H1 (cell line): ENCODE data around the gene CLCN3. TPM values are rescaled to one million over a fixed set of nuclear protein-coding genes. Genes with fewer than 3 reads are reported as not detected.

ENCODE experiments used
- CTCF ChIA-PET: fragments of 300-600 bp; sonication (Branson Sonifier 250); formaldehyde crosslinking; loops from one replicate; lab custom pipeline; 2021; ENCODE audit not compliant: partially characterized antibody; lab: Charles Lee
- POLR2A ChIA-PET: fragments of 300-600 bp; sonication (Branson Sonifier 250); formaldehyde crosslinking; loops from one replicate; lab custom pipeline; 2021; ENCODE audit warnings: inconsistent platforms; ENCODE audit not compliant: partially characterized antibody; lab: Charles Lee
- DNase-seq, 2 experiments: peaks; one replicate each; pipeline versions ENCODE4 v3.0.0 to v3.0.0-alpha.2; 2010 to 2022; ENCODE audit warnings: low spot score in 2 of 2, low read depth in 1 of 2, mixed read lengths in 1 of 2
- FAIRE-seq: peaks from 2 replicates; lab custom pipeline; 2011; peaks lifted over from hg19 to GRCh38; lab: Jason Lieb, UNC
- H2AFZ ChIP-seq: 2 replicates; pipeline ENCODE4 v1.8.1; 2012; ENCODE audit warnings: low read length, inconsistent platforms
- H2AK5ac ChIP-seq: 2 replicates; pipeline ENCODE4 v1.6.1; 2013; ENCODE audit warnings: low read depth, low read length
- H2BK120ac ChIP-seq: replicated peaks from 2 replicates; pipeline ENCODE3; 2013; ENCODE audit warnings: low read depth, low read length, inconsistent platforms
- H2BK12ac ChIP-seq: 2 replicates; pipeline ENCODE4 v1.6.1; 2013; ENCODE audit warnings: low read depth, low read length
- H2BK15ac ChIP-seq: 2 replicates; pipeline ENCODE4 v1.6.1; 2013; ENCODE audit warnings: low read length
- H2BK20ac ChIP-seq: 2 replicates; pipeline ENCODE4 v1.6.1; 2013; ENCODE audit warnings: low read length
- H2BK5ac ChIP-seq: 2 replicates; pipeline ENCODE4 v1.6.1; 2013; ENCODE audit warnings: low read depth, low read length
- H3K14ac ChIP-seq: 2 replicates; pipeline ENCODE4 v1.6.1; 2013; ENCODE audit warnings: inconsistent platforms; ENCODE audit not compliant: insufficient read length
- H3K18ac ChIP-seq: 2 replicates; pipeline ENCODE4 v1.6.1; 2013; ENCODE audit warnings: low read length; ENCODE audit errors: extremely low read depth
- H3K23ac ChIP-seq: 2 replicates; pipeline ENCODE4 v1.6.1; 2013; ENCODE audit warnings: inconsistent platforms; ENCODE audit not compliant: insufficient read length
- H3K23me2 ChIP-seq: 2 replicates; pipeline ENCODE4 v1.6.1; 2013; ENCODE audit warnings: low read depth, low read length
- H3K27ac ChIP-seq: 2 replicates; pipeline ENCODE4 v1.6.1; 2011; ENCODE audit warnings: low read depth, low read length, inconsistent platforms
- H3K27me3 ChIP-seq, 4 experiments: replicated peaks in 1 of 4; 1 replicate in 1 of 4; 2 replicates in 3 of 4; pipeline versions ENCODE4 v1.6.1 to v1.8.1; 2011 to 2013; ENCODE audit warnings: low read length in 3 of 4, mild to moderate bottlenecking in 3 of 4, inconsistent platforms in 2 of 4, mixed read lengths in 2 of 4, moderate library complexity in 1 of 4; ENCODE audit not compliant: control insufficient read depth in 3 of 4, insufficient read depth in 3 of 4; ENCODE audit errors: extremely low read depth in 1 of 4
- H3K36me3 ChIP-seq, 4 experiments: 2 replicates each; pipeline versions ENCODE4 v1.6.1 to v1.8.1; 2011 to 2013; ENCODE audit warnings: mild to moderate bottlenecking in 4 of 4, low read length in 3 of 4, moderate library complexity in 2 of 4, control low read depth in 1 of 4, inconsistent platforms in 1 of 4; ENCODE audit not compliant: insufficient read depth in 4 of 4, control insufficient read depth in 2 of 4
- H3K4ac ChIP-seq: replicated peaks from 2 replicates; pipeline ENCODE3; 2013; ENCODE audit warnings: low read length, low read depth, mixed read lengths, inconsistent platforms; ENCODE audit not compliant: insufficient read length
- H3K4me1 ChIP-seq, 4 experiments: replicated peaks in 1 of 4; 1 replicate in 1 of 4; 2 replicates in 3 of 4; pipeline versions ENCODE4 v1.6.1 to v1.8.1; 2011 to 2013; ENCODE audit warnings: low read length in 3 of 4, inconsistent platforms in 2 of 4, mixed read lengths in 1 of 4; ENCODE audit not compliant: insufficient read depth in 4 of 4, control insufficient read depth in 3 of 4
- H3K4me2 ChIP-seq, 2 experiments: 2 replicates each; pipeline versions ENCODE4 v1.6.1 to v1.8.1; 2011 to 2013; ENCODE audit warnings: low read depth in 2 of 2, low read length in 2 of 2, control low read depth in 1 of 2, inconsistent platforms in 1 of 2, mild to moderate bottlenecking in 1 of 2; ENCODE audit not compliant: insufficient read depth in 1 of 2
- H3K4me3 ChIP-seq, 4 experiments: fragments of 200-600, 300-600 bp in 1 of 4; sonication (generic), shearing (Covaris generic), sonication (Bioruptor Twin) in 1 of 4; 2 replicates each; pipeline versions ENCODE4 v1.5.1 to v1.8.1; 2011 to 2016; ENCODE audit warnings: low read length in 4 of 4, low read depth in 3 of 4, control low read depth in 2 of 4, inconsistent platforms in 2 of 4, mild to moderate bottlenecking in 2 of 4, mixed read lengths in 1 of 4, moderate library complexity in 1 of 4; ENCODE audit not compliant: insufficient read depth in 2 of 4; ENCODE audit errors: extremely low read depth in 1 of 4
- H3K56ac ChIP-seq: replicated peaks from 2 replicates; pipeline ENCODE3; 2013; ENCODE audit warnings: low read depth, mild to moderate bottlenecking, mixed read lengths, low read length, inconsistent platforms; ENCODE audit not compliant: insufficient read length
- H3K79me1 ChIP-seq: 2 replicates; pipeline ENCODE4 v1.6.1; 2013; ENCODE audit warnings: low read depth, low read length, control low read depth
- H3K79me2 ChIP-seq, 2 experiments: 2 replicates each; pipeline versions ENCODE4 v1.6.1 to v1.8.1; 2012 to 2013; ENCODE audit warnings: low read length in 2 of 2, mild to moderate bottlenecking in 2 of 2, inconsistent platforms in 1 of 2; ENCODE audit not compliant: insufficient read depth in 2 of 2, control insufficient read depth in 1 of 2
- H3K9ac ChIP-seq, 4 experiments: replicated peaks in 1 of 4; 1 replicate in 1 of 4; 2 replicates in 3 of 4; pipeline versions ENCODE4 v1.6.1 to v1.8.1; 2011 to 2013; ENCODE audit warnings: low read depth in 3 of 4, low read length in 3 of 4, control low read depth in 2 of 4, mild to moderate bottlenecking in 2 of 4, moderate library complexity in 2 of 4, inconsistent platforms in 1 of 4; ENCODE audit errors: extremely low read depth in 1 of 4
- H3K9me3 ChIP-seq, 2 experiments: 2 replicates each; pipeline versions ENCODE4 v1.6.1 to v1.8.1; 2012 to 2013; ENCODE audit warnings: mild to moderate bottlenecking in 2 of 2, moderate library complexity in 2 of 2, control low read depth in 1 of 2, inconsistent platforms in 1 of 2, low read depth in 1 of 2, low read length in 1 of 2, mixed read lengths in 1 of 2; ENCODE audit not compliant: insufficient read depth in 2 of 2
- H4K20me1 ChIP-seq, 2 experiments: replicated peaks in 1 of 2; 2 replicates each; pipeline versions ENCODE3 to v1.8.1; 2011 to 2013; ENCODE audit warnings: inconsistent platforms in 2 of 2, low read length in 2 of 2, mild to moderate bottlenecking in 1 of 2; ENCODE audit not compliant: insufficient read depth in 2 of 2, control insufficient read depth in 1 of 2
- H4K5ac ChIP-seq: 2 replicates; pipeline ENCODE4 v1.6.1; 2013; ENCODE audit warnings: low read length, low read depth, mixed read lengths, inconsistent platforms; ENCODE audit not compliant: insufficient read length
- H4K8ac ChIP-seq: 2 replicates; pipeline ENCODE4 v1.8.0; 2013; ENCODE audit warnings: mild to moderate bottlenecking, moderate library complexity, low read length, inconsistent platforms; ENCODE audit not compliant: insufficient read depth; ENCODE audit errors: extremely low read depth
- H4K91ac ChIP-seq: replicated peaks from 2 replicates; pipeline ENCODE3; 2013; ENCODE audit warnings: low read length, mixed read lengths, inconsistent platforms; ENCODE audit not compliant: insufficient read length
- GTF2F1 ChIP-seq: IDR thresholded peaks from 2 replicates; pipeline ENCODE4 v1.6.1; 2012; ENCODE audit warnings: low read depth, low read length, improper control_type of control experiment, borderline replicate concordance
- KDM1A ChIP-seq: fragments of 200-600, 300-600 bp; sonication (generic); IDR thresholded peaks from 2 replicates; pipeline ENCODE4 v1.7.1; 2016; ENCODE audit warnings: mild to moderate bottlenecking, low read length, borderline replicate concordance
- POU5F1 ChIP-seq: IDR thresholded peaks from 2 replicates; pipeline ENCODE4 v1.6.1; 2011; ENCODE audit warnings: low read depth, mild to moderate bottlenecking, low read length, moderate library complexity
- WGBS, 2 experiments: shearing (Covaris generic) in 1 of 2; methylation state at CpG; one replicate each; pipeline versions ENCODE4 v1.1.6 to v1.1.7; 2013 to 2015; ENCODE audit warnings: low lambda C conversion rate in 2 of 2, mixed read lengths in 2 of 2, inconsistent platforms in 1 of 2, low coverage in 1 of 2, missing lambda C conversion rate in 1 of 2; ENCODE audit not compliant: insufficient replicate concordance in 2 of 2, insufficient coverage in 1 of 2, insufficient read length in 1 of 2; ENCODE audit errors: extremely low coverage in 1 of 2, missing lambda C conversion rate in 1 of 2; 5-methylcytosine and 5-hydroxymethylcytosine counted together
- polyA plus RNA-seq, 7 experiments: library from polyadenylated mRNA; depleted of rRNA in 3 of 7; stranded (reverse) in 5 of 7; unstranded in 2 of 7; fragments of >200 nt in 5 of 7; fragments of 200-250 nt in 2 of 7; gene quantifications; 1 replicate in 5 of 7; 2 replicates in 1 of 7; 4 replicates in 1 of 7; pipeline versions ENCODE4 v1.2.1 to v1.2.3, GENCODE V29; 2011 to 2013; ENCODE audit warnings: missing spikeins in 2 of 7, mixed read lengths in 2 of 7
- total RNA-seq: library from RNA; stranded (reverse); fragmentation: NEBNext Ultra II Directional; extraction: Animal tissue kit (Norgen Biotek cat#: 25700); gene quantifications from 2 replicates; pipeline ENCODE4 v1.2.1, GENCODE V29; 2021

The CLCN3 gene
- total and polyA plus RNA-seq, 2 of the 8 experiments (the other 6 are each of a cell fraction or from before 2014, with no cell fraction given), result 8.8 to 32.8 TPM

DNA sequence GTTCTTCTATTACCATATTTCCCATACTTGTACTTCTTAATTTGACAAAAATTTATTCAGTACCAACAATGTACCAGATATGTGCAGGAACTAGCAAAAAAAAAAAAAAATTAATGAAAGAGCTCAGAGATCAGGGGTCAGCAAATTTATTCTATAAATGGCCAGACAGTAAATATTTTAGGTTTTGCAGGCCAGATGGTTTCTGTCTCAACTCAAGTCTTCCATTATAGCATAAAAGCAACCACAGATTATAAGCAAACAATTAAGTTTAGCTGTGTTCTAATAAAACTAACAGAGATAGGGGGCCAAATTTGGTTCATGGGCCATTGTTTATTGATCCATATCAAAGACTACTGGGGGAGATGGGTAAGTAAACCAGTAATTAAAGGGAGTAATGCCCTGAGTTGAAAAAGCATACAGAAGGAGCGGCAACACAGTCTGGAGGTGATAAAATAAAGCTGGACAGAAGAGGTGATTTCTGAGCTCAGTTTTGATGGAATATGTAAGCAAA lies 27.3 kb upstream of the CLCN3 start:
- Histone ChIP-seq H4K20me1 (no peaks in the 10 kb centered on the region), H3K36me3 (no peaks in the 10 kb centered on the region; a peak in 1 of 8 replicates), H2BK120ac (no peak overlapping the region), H4K5ac (no peak overlapping the region), H3K23ac (no peak overlapping the region), H3K4me1 (no peaks in the 10 kb centered on the region), H2BK12ac (no peak overlapping the region), H4K8ac (no peak overlapping the region), H2AK5ac (no peak overlapping the region), H3K4ac (no peak overlapping the region), H3K23me2 (no peaks in the 10 kb centered on the region), H3K9me3 (no peaks in the 10 kb centered on the region), H3K4me2 (no peak overlapping the region), H3K9ac (no peak overlapping the region), H3K79me2 (no peaks in the 10 kb centered on the region), H2BK15ac (no peak overlapping the region), H3K27me3 (no peaks in the 10 kb centered on the region), H2BK20ac (no peak overlapping the region), H3K27ac (no peak overlapping the region), H3K18ac (no peak overlapping the region), H2AFZ (no peak overlapping the region), H3K56ac (no peak overlapping the region), H3K14ac (no peak overlapping the region), H2BK5ac (no peak overlapping the region), H4K91ac (no peak overlapping the region), H3K79me1 (no peaks in the 10 kb centered on the region), H3K4me3 (no peak overlapping the region)
- 100% methylated on average over 1 of the region's 1 CpG; no CpG with 5 or more reads in 1 of the 2 experiments for WGBS, 2 experiments
- TF ChIP-seq GTF2F1 (no peak), POU5F1 (no peak), KDM1A (no peak)
- POLR2A ChIA-PET, result no interaction called here
- CTCF ChIA-PET, result interaction anchor here (0.6 to 2.2 kb wide), 4 partner anchors 19 to 228 kb away, joined by 3 to 9 read pairs (median 6); no protein-coding TSS in a partner anchor
- FAIRE-seq (no peak), DNase-seq (no peak)
